ENCODE data around the gene CELF5. TPM values are rescaled to one million over a fixed set of nuclear protein-coding genes. Genes with fewer than 3 reads are reported as not detected.

CELF5 gene
- total RNA-seq, 2 donors from 2014 or later, result 0.08 TPM; not detected in 1

DNA sequence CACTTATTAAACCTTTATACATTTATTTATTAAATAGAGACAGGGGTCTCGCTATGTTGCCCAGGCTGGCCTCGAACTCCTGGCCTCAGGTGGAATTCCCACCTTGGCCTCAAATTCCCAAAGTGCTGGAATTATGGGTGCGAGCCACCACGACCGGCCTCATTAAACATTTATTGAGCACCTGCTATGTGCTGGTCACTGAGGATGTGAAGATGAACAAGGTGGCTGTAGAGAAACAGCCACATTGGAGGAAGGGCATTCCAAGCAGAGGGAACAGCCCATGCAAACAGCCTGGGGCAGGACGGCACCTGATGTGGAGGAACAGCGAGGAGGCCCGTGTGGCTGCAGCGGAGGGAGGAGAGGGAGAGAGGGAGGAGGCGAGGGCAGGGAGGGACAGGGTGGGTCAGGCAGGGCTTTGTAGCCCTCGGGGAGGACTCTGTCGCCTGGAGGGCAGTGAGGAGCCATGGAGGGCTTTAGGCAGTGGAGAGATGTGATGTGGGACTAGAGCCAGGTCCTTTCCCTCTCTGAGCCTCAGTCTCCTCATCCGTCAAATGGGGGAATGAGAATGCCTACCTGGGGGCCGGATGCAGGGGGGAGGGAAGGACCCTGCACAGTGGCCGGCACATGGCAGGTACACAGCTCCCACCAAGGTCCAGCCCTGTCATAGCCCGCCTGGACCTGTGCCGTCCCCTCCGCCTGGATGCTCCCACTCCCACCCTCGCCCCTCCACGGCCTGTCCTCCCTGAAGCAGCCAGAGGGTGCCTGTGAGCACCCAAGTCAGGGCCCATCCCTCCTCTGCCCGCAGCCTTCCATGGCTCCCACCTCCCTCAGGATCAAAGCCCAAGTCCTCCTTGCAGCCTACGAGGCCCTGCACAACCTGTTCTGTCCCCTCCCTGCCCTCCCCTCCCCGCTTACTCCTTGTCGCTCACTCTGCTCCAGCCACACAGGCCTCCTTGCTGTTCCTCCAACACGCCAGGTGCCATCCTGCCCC lies 120.4 kb downstream of the CELF5 start:
- DNase-seq (ENCODE audit: low spot score), result no peak
- no peaks in the 10 kb centered on the region for H3K36me3 ChIP-seq
- TF ChIP-seq CTCF (IDR thresholded peaks at IDR 0.05), result no peak
- no peak overlapping the region for H3K4me3 ChIP-seq
- H3K27ac ChIP-seq, result peak overlapping the region in 1 of 2 donors; percentile 71
- no peaks in the 10 kb centered on the region for H3K9me3 ChIP-seq
- H3K4me1 ChIP-seq, result peaks cover 0 to 38% of the 10 kb centered on the region in 2 donors
- H3K27me3 ChIP-seq, result no peaks in the 10 kb centered on the region

- Histone ChIP-seq H3K27me3 (no peaks in the 10 kb centered on the region), H3K4me1 (peaks cover 0 to 38% of the 10 kb centered on the region in 2 donors), H3K4me3 (no peak overlapping the region)
Measured at GRCh38 chr19:3345850-3346460, 121.5 kb downstream of the CELF5 start.

More at GRCh38 chr19:3345850-3346460, 121.5 kb downstream of the CELF5 start:
- TF ChIP-seq CTCF (IDR thresholded peaks at IDR 0.05), result no peak
- Histone ChIP-seq H3K36me3 (no peaks in the 10 kb centered on the region), H3K9me3 (no peaks in the 10 kb centered on the region), H3K27ac (peak overlapping the region; percentile 83 to 91)
- DNase-seq (ENCODE audit: low spot score), result no peak

Other genes with a start within 250 kb of the CELF5 start
- gene TLE6, start 247.1 kb upstream of the CELF5 start, total RNA-seq, result 1 to 10 TPM; 2.1 to 5.2 TPM
- gene TLE2, start 195.4 kb upstream of the CELF5 start, total RNA-seq, result 100 to 1,000 TPM in 1 of 2 donors, 10 to 100 TPM in 1; 41.2 to 101 TPM
- gene TLE5, start 162.2 kb upstream of the CELF5 start, total RNA-seq, result 1,000 to 10,000 TPM in 1 of 2 donors, 100 to 1,000 TPM in 1; 869 to 1,050 TPM
- gene GNA11, start 130.3 kb upstream of the CELF5 start, total RNA-seq, result 10 to 100 TPM; 58.4 to 77.9 TPM
- gene GNA15, start 88.6 kb upstream of the CELF5 start, total RNA-seq, result 1 to 10 TPM in 1 of 2 donors, under 1 TPM in 1; 0.74 to 3.0 TPM
- under 1 TPM; 0.48 to 0.94 TPM for gene S1PR4, start 45.9 kb upstream of the CELF5 start, total RNA-seq
- 10 to 100 TPM; 23.3 to 24.9 TPM for gene NCLN, start 38.7 kb upstream of the CELF5 start, total RNA-seq
- gene NFIC, start 141.9 kb downstream of the CELF5 start, total RNA-seq, result 100 to 1,000 TPM; 111 to 196 TPM

Measured in right atrium auricular region (tissue), 2 donors.